Loucy (cell line): ENCODE results near the gene GDNF.

Experiments used
- EZH2phosphoT487 ChIP-seq: fragments of 200-600 bp; IDR thresholded peaks from 2 replicates; pipeline ENCODE4 v1.6.1; 2018; ENCODE audit warnings: antibody characterized with exemption, mild to moderate bottlenecking, moderate library complexity, borderline replicate concordance
- TF ChIP-seq, protein P1 (sequence below): fragments of 200-600 bp; sonication (generic); conservative IDR thresholded peaks from 2 replicates; pipeline ENCODE4 v1.5.1; 2014; ENCODE audit warnings: mild to moderate bottlenecking, antibody characterized with exemption, low read length

DNA sequence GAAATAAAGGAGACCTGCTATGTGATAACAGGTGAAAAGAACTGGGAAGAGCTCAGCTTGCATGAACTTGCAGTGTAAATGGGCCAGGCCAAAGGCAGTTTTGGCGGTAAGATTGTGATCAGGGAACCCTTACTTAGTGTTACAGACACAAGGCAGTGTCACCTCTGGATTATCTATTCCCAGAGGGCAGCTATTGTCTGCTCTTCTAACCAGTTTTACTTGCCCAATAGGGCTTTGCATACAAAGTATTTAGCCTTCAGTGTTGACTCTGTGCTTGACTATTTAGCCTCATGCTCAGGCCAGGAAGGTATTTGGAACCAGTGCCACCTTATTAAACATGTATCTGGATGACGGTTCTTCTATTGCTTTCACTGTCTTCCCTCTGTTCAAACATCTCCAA, 38.3 kb downstream of the GDNF start:
- TF ChIP-seq, protein P1, sequence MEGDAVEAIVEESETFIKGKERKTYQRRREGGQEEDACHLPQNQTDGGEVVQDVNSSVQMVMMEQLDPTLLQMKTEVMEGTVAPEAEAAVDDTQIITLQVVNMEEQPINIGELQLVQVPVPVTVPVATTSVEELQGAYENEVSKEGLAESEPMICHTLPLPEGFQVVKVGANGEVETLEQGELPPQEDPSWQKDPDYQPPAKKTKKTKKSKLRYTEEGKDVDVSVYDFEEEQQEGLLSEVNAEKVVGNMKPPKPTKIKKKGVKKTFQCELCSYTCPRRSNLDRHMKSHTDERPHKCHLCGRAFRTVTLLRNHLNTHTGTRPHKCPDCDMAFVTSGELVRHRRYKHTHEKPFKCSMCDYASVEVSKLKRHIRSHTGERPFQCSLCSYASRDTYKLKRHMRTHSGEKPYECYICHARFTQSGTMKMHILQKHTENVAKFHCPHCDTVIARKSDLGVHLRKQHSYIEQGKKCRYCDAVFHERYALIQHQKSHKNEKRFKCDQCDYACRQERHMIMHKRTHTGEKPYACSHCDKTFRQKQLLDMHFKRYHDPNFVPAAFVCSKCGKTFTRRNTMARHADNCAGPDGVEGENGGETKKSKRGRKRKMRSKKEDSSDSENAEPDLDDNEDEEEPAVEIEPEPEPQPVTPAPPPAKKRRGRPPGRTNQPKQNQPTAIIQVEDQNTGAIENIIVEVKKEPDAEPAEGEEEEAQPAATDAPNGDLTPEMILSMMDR: no peak
- no peak for TF ChIP-seq EZH2phosphoT487
